GM18519 (cell line): Measurements from ENCODE around the gene FGF11.
"Not testable (repeated sequence)": the region's sequence is repeated elsewhere in the genome, so short reads cannot be mapped to it uniquely, and the experiment has no call there.

Experiments used
- ATAC-seq: cut with Tn5 transposase; IDR thresholded peaks from one replicate; pipeline ENCODE4 v1.9.1; 2021; ENCODE audit warnings: mild to moderate bottlenecking, moderate library complexity; ENCODE audit not compliant: unreplicated experiment, low FRiP score

The FGF11 gene

DNA sequence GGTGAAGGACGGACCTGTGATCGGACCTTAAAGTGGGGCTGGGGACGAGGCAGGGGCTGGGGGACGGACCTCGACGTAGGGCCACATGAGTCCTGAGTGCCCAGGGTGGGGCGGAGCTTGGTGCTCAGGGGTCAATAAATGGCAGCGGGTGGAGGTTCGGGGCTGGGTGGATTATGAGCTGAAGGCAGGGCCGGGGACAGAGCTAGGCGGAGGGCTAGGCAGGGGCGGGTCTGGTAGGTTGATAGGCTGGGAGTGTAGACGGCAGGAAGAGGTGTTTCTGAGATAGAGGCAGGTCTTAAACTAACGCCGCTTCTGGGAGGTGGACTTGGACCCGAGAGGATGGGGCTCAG lies 6.3 kb downstream of the FGF11 start:
- ATAC-seq = no peak

DNA sequence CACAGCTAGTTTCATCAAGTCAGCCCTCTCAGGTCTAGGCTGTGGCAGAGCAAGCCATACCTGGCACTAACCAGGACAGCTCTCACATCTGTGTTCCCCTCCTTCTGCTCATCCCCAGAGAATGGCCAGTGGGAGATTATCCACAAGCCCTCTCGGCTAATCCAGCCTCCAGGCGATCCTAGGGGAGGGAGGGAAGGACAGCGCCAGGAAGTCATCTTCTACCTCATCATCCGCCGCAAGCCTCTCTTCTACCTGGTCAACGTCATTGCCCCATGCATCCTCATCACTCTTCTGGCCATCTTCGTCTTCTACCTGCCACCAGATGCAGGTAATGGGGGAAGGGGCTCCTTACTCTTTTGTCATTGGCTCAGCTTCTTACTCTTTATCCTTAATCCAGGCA lies 9.1 kb downstream of the FGF11 start:
- ATAC-seq = no peak

GRCh38 chr17:7459961-7460545 lies 20.7 kb downstream of the FGF11 start:
- ATAC-seq = no peak

DNA sequence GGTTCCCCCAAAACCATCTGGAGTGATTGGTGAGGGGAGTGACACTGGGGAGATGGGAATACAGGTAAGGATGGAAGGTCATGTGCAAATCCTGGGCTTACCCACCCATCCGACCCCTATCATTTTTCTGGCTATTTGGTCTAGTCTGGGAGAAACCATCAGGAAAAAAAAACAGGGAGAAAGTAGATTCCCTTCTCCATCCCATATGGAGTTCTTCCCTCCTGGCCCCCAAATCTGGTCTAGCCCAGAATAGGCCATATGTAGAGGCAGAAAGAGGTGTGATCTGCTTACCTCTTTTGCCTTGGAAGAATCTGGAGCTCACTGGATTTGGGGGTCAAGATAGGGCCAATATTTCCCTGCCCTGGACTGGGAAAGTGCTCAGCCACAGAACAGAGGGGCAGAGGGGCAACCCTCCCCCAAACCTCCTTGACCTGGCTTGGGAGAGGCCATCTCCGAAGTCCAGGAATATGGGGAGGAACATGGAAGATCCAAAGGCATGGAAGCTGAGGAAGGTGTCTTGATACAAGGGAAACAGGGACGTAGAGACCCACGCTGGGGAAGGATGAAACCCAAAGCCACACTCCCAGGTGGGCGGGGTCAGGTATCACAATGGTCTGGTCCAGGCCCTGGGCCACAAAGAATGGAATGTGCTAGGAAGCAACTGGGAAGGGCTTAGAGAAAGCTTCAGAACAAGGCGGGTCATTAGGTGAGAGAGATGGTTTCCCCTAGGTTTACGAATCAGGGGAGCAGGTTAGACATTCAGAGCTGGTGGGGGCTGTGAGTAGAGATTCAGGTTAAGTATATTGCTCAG lies 21.7 kb downstream of the FGF11 start:
- no peak for ATAC-seq

GRCh38 chr17:7462474-7463371 lies 23.4 kb downstream of the FGF11 start:
- ATAC-seq = no peak

DNA sequence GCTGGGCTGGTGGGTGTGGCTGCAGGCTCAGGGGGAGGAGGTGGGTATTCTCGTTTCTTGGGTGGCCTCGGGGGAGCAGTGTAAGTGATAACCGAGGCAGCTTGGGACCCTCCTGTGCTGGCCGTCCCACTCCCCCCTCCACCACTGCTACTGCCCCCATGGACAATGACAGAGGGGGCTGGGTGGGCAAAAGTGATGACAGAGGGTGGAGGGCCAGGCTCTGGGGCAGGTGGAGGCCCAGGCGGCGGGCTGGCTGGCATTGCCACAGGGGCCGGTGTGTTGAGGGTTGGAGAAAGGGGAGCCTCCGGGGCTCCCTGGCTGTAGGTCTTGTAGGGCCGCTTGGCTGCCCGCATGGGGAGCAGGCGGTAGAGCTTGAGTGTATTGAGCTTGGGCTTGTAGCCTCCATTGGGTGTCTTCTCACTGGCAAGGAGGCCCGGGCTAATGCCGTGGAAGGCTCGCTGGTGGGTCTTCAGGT lies 24.1 kb downstream of the FGF11 start:
- ATAC-seq = no peak

- ATAC-seq = no peak
These were observed 24.8 kb downstream of the FGF11 start for GRCh38 chr17:7464081-7464480.

DNA sequence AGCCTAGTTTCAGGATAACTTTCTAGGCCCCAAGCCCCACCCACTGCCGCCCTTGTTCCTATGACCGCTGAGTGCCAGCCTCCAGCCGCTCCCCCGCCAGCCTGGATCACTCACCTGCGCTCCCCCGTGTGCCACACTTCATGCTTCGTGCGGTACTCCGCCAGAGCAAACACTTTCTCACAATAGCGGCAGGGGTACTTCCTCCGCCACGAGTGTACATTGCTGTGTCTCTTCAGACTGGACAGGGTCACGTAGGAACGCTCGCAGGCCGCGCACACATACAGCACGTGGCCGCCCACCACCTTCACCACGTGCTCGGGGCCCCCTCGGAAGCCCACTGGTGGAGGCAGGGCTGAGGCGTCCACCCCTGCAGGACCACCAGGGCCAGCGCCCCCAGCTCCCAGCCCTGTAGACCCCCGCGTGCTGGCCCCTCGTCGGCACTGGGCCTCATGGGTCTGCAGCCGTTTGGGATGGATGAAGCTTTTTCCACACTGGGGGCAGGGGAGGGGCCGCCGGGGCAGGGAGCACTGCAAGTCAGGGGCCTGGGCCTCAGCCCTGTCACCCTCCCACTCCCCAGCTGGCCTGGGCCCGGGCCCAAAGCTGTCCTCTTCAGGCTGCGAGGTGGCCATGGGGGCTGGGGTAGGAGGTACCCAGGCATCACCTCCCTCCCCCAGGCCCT lies 26.4 kb downstream of the FGF11 start:
- no peak for ATAC-seq

GRCh38 chr17:7466318-7466638 lies 27.0 kb downstream of the FGF11 start:
- ATAC-seq = no peak

GRCh38 chr17:7466639-7467341 lies 27.5 kb downstream of the FGF11 start:
- no peak for ATAC-seq

DNA sequence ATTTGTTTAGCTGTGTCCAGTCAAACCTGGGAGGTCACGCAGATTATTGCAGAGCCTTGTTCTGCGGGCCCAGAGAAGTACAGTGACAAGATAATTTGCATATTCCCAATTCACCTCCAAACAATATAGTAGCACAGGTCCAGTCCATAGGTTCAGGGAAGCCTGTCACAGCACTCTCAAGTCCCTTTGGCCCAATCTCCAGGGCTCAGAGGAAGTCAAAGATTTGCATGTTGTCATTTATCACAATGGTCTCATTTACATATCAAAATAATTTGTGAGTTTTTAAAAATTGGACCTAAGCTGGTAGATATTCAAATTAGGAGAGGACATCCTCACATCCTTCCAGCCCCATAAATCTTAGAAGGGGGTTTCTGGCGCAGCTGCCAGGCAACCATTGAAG lies 28.2 kb downstream of the FGF11 start:
- ATAC-seq = no peak

DNA sequence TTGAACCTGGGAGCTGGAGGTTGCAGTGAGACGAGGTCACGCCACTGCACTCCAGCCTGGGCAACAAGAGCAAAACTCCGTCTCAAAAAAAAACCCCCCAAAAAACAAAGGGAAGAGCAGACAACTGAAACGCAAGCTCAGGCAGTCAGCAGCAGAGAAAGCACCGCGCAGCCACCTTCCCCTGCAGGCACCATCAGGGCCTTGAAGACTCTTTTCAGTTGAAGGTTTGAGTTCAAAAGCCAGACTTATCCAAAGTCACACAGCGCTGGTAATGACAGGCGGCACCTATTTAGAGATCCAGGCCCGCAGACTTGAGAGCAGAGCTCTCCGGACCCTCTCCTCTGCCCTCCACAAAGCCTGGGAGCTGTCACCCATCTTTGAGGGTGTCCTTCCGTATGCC lies 29.0 kb downstream of the FGF11 start:
- no peak for ATAC-seq

GRCh38 chr17:7468804-7469389 lies 29.6 kb downstream of the FGF11 start:
- ATAC-seq = no peak

- not testable (repeated sequence) for ATAC-seq
These were observed 30.5 kb downstream of the FGF11 start for GRCh38 chr17:7469843-7470242.

DNA sequence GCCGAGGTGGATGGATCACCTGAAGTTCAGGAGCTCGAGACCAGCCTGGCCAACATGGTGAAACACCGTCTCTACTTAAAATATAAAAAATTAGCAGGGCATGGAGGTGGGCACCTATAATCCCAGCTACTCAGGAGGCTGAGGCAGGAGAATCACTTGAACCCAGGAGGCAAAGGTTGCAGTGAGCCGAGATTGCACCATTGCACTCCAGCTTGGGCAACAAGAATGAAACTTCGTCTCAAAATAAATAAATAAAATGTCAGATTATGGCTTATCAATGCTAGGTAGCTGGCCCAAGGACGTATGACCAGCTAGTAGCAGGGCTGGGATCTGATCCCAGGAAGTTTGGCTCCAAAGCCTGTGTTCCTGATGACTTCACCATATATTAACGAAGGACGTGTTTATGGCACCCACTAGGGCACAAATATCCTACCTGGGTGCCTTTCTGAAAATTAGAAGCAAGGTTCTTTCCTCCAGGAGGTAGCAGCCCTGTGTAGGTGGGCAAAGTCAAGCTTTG lies 31.2 kb downstream of the FGF11 start:
- ATAC-seq = not testable (repeated sequence)

GRCh38 chr17:7471729-7472128 lies 32.4 kb downstream of the FGF11 start:
- no peak for ATAC-seq

- not testable (repeated sequence) for ATAC-seq
These were observed 35.5 kb downstream of the FGF11 start for GRCh38 chr17:7474767-7475166.

- ATAC-seq = no peak
These were observed 36.6 kb downstream of the FGF11 start for GRCh38 chr17:7475764-7476422.

GRCh38 chr17:7476494-7476893 lies 37.2 kb downstream of the FGF11 start:
- ATAC-seq = no peak
